Renal cortex interstitium (tissue), 15 donors: ENCODE results near the gene MRGPRX3. TPM values are rescaled to one million over a fixed set of nuclear protein-coding genes. Genes with fewer than 3 reads are reported as not detected.
A peak's percentile ranks its signal among the peaks of the same experiment; 100 is the strongest.
"Not testable (repeated sequence)": the region's sequence is repeated elsewhere in the genome, so short reads cannot be mapped to it uniquely, and the experiment has no call there.

Experiments
- DNase-seq, 11 donors: peaks; one replicate each; pipeline ENCODE4 v3.0.0-alpha.2; 2013; ENCODE audit warnings: low read depth in 9 of 11, low spot score in 4 of 11; ENCODE audit errors: extremely low read depth in 1 of 11
- long read RNA-seq, 16 experiments: transcript quantifications; one replicate each; lab custom pipeline, GENCODE V29; 2026
- polyA plus RNA-seq, 3 donors: library from polyadenylated mRNA; unstranded; fragments of 120-200 nt; gene quantifications; one replicate each; pipeline ENCODE4 v1.2.1, GENCODE V29; 2013; ENCODE audit not compliant: insufficient read length in 3 of 3

The MRGPRX3 gene
- polyA plus RNA-seq, result not detected
- long read RNA-seq, donor 1, result 0 reads
- long read RNA-seq, donor 2, result 0 reads
- long read RNA-seq, donor 3, result 0 reads
- long read RNA-seq, donor 4, result 0 reads
- long read RNA-seq, donor 5, result 0 reads
- long read RNA-seq, donor 6, result 0 reads
- long read RNA-seq, donor 7, result 0 reads
- long read RNA-seq, donor 8, result 0 reads
- long read RNA-seq, donor 9, result 0 reads
- long read RNA-seq, donor 10, result 0 reads
- long read RNA-seq, donor 11, result 0 reads
- long read RNA-seq, donor 12, result 0 reads
- long read RNA-seq, donor 13, result 0 reads
- long read RNA-seq, donor 14, result 0 reads
- long read RNA-seq, donor 15, result 0 reads
- long read RNA-seq, donor 16, result 0 reads

- no peak for DNase-seq
These were observed at the start of gene MRGPRX3 for GRCh38 chr11:18132341-18132740. Gene MRGPRX3, plus strand, starts transcription at chr11:18132571. Its CDS starts 4,632 bp downstream, at chr11:18137203.

- no peak for DNase-seq
These were observed 44.0 kb upstream of the MRGPRX3 start for GRCh38 chr11:18088366-18088765.

GRCh38 chr11:18088966-18089365 is 43.4 kb upstream of the MRGPRX3 start:
- no peak for DNase-seq

- no peak for DNase-seq
These were observed 40.6 kb upstream of the MRGPRX3 start for GRCh38 chr11:18091731-18092130.

DNA sequence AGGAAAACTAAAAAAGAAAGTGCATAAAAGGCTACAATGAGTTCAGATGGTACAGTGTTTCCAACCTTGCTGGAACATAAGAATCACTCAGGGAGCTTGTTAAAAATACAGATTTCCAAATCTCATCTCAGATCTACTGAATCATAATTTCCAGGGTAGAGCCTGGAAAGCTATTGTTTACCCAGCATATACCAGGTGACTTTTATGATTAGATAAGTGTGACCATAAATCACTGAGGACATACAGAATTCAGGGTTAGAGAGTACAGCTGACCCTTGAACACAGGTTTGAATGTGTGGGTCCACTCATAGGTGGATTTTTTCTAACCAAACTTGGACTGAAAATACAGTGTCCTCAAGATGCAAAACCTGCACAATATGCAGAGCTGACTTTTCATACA is 38.4 kb upstream of the MRGPRX3 start:
- no peak for DNase-seq

DNA sequence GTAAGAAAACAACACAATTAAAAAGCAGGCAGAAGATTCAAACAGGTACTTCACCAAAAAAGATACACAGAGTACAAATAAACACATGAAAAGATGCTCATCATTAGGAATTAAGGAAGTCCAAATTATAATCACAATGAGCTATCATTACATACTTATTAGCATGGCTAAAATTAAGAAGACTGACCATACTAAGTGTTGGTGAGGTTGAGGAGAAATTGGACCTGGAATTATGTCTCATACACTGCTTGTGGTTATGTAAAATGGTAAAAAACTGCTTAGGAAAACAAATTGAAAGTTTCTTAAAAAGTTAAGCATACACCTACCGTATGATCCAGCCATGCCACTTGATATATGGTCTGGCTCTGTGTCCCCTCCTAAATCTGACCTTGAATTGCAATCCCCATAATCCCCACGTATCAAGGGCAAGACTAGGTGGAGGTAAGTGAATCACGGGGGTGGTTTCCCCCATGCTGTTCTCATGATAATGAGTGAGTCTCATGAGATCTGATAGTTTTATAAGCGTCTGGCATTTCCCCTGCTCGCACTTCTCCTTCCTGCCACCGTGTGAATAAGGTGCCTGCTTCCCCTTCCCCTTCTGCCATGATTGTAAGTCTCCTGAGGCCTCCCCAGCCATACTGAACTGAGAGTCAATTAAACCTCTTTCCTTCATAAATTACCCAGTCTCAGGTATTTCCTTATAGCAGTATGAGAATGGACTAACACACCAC is 31.3 kb upstream of the MRGPRX3 start:
- DNase-seq, result no peak

GRCh38 chr11:18105086-18105801 is 27.1 kb upstream of the MRGPRX3 start:
- peak in 1 of 11 donors; percentile 9 for DNase-seq

GRCh38 chr11:18105802-18106574 is 26.4 kb upstream of the MRGPRX3 start, which contains the start of gene SAAL1:
Gene SAAL1, minus strand, starts transcription at chr11:18106082. Its CDS starts 41 bp downstream, at chr11:18106041.
- peak; percentile 65 to 80 (median 74) for DNase-seq

DNA sequence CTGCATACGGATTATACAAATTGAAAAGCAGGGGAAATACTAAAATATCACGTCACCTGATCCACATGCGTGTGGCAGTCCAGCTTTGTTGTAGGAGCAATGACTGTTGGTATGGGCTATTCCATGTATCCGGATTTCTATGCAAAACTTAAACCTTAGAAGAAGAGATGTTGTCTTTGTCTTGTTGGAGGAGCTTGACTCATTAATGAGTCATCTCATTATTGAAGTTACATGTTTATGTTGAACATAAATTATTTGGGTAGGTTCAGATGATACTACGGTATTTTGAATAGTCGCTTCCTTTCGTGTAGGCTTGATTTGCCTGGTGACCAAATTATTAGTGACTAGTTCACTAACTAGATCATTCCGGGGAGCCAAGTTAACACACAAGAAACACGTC is 25.7 kb upstream of the MRGPRX3 start:
- no peak for DNase-seq

- no peak for DNase-seq
These were observed 24.1 kb upstream of the MRGPRX3 start for GRCh38 chr11:18108254-18108653.

DNA sequence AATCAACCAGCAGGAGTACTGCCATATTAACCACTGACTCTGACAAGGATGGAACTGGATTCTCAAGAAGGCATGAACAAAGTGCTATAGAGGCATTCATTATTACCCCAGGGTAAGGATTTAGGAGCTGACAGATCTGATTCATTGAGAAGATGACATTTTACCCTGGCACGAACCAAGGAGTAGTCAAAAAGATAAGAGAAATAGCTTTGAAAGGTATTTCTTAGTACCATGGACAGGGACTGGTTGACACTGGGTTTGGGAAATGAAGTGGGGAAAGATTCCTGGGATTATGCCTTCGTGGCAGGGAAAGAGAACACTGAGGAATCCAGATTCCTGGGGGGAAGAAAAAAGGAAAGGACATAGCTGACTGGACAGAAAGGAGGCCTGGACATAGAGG is 21.4 kb upstream of the MRGPRX3 start:
- DNase-seq, result no peak

GRCh38 chr11:18115360-18116127 is 16.8 kb upstream of the MRGPRX3 start:
- peak in 9 of 11 donors; percentile 30 to 56 (median 42) for DNase-seq

DNA sequence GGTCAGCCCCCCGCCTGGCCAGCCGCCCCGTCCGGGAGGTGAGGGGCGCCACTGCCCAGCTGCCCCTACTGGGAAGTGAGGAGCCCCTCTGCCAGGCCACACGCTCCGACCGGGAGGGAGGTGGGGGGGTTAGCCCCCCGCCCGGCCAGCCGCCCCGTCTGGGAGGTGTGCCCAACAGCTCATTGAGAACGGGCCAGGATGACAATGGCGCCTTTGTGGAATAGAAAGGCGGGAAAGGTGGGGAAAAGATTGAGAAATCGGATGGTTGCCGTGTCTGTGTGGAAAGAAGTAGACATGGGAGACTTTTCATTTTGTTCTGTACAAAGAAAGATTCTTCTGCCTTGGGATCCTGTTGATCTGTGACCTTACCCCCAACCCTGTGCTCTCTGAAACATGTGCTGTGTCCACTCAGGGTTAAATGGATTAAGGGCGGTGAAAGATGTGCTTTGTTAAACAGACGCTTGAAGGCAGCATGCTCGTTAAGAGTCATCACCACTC is 11.0 kb upstream of the MRGPRX3 start:
- not testable (repeated sequence) for DNase-seq

GRCh38 chr11:18131115-18131514 is 1.3 kb upstream of the MRGPRX3 start:
- not testable (repeated sequence) for DNase-seq

GRCh38 chr11:18135308-18135707 is 2.9 kb downstream of the MRGPRX3 start:
- DNase-seq, result no peak

DNA sequence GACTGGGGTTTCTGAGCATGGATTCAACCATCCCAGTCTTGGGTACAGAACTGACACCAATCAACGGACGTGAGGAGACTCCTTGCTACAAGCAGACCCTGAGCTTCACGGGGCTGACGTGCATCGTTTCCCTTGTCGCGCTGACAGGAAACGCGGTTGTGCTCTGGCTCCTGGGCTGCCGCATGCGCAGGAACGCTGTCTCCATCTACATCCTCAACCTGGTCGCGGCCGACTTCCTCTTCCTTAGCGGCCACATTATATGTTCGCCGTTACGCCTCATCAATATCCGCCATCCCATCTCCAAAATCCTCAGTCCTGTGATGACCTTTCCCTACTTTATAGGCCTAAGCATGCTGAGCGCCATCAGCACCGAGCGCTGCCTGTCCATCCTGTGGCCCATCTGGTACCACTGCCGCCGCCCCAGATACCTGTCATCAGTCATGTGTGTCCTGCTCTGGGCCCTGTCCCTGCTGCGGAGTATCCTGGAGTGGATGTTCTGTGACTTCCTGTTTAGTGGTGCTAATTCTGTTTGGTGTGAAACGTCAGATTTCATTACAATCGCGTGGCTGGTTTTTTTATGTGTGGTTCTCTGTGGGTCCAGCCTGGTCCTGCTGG is 4.9 kb downstream of the MRGPRX3 start:
- DNase-seq, result no peak

DNA sequence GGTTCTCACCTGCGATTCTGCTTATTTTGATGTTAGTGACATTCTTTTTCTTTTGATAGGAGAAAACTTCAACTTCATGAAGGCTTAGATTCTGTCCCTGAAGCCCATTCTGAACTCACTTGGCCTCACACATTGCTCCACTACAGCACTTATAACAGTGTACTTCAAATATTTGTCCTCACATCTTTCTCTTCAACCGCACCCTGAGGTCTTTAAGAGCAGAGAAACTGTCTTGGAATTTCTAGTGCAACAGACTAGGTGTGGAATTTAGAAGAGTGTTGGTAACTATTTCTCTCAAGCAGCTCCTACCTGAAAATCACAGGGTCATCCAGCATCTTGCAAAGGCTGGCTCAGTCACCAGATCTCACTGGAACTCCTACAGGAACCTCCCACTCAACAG is 7.8 kb downstream of the MRGPRX3 start:
- no peak for DNase-seq

- no peak for DNase-seq
These were observed 11.9 kb downstream of the MRGPRX3 start for GRCh38 chr11:18144243-18144642.
